Measurements from ENCODE around the gene MUC22.
"Not testable (repeated sequence)": the region's sequence is repeated elsewhere in the genome, so short reads cannot be mapped to it uniquely, and the experiment has no call there.

MUC22 gene

GRCh38 chr6:31063906-31064435, 53.7 kb downstream of the MUC22 start:
- DNase-seq (ENCODE audit: low spot score), result no peak
- no peak for TF ChIP-seq CTCF (IDR thresholded peaks at IDR 0.05; ENCODE audit: extremely low read depth, missing control alignments)

- no peak for TF ChIP-seq CTCF (IDR thresholded peaks at IDR 0.05; ENCODE audit: extremely low read depth, missing control alignments)
- DNase-seq (ENCODE audit: low spot score), result no peak
Observed at GRCh38 chr6:31065556-31065955, 55.3 kb downstream of the MUC22 start.

DNA sequence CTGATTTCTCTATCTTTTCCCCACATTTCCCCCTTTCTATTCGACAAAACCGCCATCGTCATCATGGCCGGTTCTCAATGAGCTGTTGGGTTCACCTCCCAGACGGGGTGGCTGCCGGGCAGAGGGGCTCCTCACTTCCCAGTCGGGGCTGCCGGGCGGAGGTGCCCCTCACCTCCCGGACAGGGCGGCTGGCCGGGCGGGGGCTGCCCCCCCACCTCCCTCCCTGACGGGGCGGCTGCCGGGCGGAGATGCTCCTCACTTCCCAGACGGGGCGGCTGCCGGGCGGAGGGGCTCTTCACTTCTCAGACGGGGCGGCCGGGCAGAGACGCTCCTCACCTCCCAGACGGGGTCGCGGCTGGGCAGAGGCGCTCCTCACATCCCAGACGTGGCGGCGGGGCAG, 56.8 kb downstream of the MUC22 start:
- DNase-seq (ENCODE audit: low spot score), result not testable (repeated sequence)

GRCh38 chr6:31067891-31068668, 57.8 kb downstream of the MUC22 start:
- not testable (repeated sequence) for DNase-seq (ENCODE audit: low spot score)

DNA sequence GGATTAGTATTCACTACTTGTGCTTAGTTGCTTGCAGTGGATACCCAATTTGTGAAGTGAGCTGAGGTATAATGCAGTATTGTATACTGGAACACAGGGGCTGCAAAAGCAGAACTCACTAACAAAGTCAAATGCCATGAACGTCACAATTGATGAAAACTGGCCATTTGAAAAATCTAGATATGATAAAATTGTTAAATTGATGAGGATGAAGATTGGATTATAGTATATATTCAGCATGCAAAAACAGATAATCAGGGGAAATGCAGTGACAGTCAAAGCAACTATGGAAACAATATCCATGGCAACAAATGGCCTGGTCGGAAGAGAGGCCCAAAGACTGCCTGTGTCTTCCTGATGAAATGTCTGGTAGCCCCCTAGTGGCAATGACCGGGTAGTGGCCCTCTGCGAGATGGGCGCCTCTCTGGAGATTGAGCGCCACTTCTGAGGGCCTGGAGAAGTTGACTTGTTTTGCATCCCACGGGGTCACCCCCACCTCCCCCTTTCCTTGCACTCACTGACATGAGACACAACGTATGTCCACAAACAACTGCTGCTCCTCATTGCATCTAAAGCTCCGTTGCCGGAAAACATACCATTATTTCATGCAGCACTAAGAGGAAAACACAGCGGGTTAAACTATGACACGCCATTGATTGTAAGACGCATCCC, 58.5 kb downstream of the MUC22 start:
- peak; percentile 86 for TF ChIP-seq CTCF (IDR thresholded peaks at IDR 0.05; ENCODE audit: extremely low read depth, missing control alignments)
- peak; percentile 87 for DNase-seq (ENCODE audit: low spot score)

GRCh38 chr6:31070711-31071197, 60.5 kb downstream of the MUC22 start:
- peak; percentile 45 for DNase-seq (ENCODE audit: low spot score)
- peak; percentile 31 for TF ChIP-seq CTCF (IDR thresholded peaks at IDR 0.05; ENCODE audit: extremely low read depth, missing control alignments)

GRCh38 chr6:31074401-31074800, 64.1 kb downstream of the MUC22 start:
- no peak for TF ChIP-seq CTCF (IDR thresholded peaks at IDR 0.05; ENCODE audit: extremely low read depth, missing control alignments)
- DNase-seq (ENCODE audit: low spot score), result no peak

- no peak for TF ChIP-seq CTCF (IDR thresholded peaks at IDR 0.05; ENCODE audit: extremely low read depth, missing control alignments)
- DNase-seq (ENCODE audit: low spot score), result no peak
Observed at GRCh38 chr6:31075528-31075927, 65.3 kb downstream of the MUC22 start.

All from GM20000 (cell line).